HUES64 (cell line): ENCODE data around the gene TXNDC15.

Experiments used
- H3K27ac ChIP-seq: 2 replicates; pipeline ENCODE4 v1.7.0; 2013; ENCODE audit warnings: low read depth, low read length, inconsistent platforms
- H3K27me3 ChIP-seq: 2 replicates; pipeline ENCODE4 v1.6.1; 2013; ENCODE audit warnings: mild to moderate bottlenecking, low read length; ENCODE audit not compliant: insufficient read depth
- H3K36me3 ChIP-seq: 2 replicates; pipeline ENCODE4 v1.6.1; 2013; ENCODE audit warnings: mild to moderate bottlenecking, low read length; ENCODE audit not compliant: insufficient read depth
- H3K4me1 ChIP-seq: 2 replicates; pipeline ENCODE4 v1.6.1; 2013; ENCODE audit warnings: mild to moderate bottlenecking, low read length, moderate library complexity; ENCODE audit not compliant: insufficient read depth
- H3K4me3 ChIP-seq: 2 replicates; pipeline ENCODE4 v1.5.1; 2013; ENCODE audit warnings: mild to moderate bottlenecking, low read length, moderate library complexity
- H3K9ac ChIP-seq: 2 replicates; pipeline ENCODE4 v1.6.1; 2013; ENCODE audit warnings: mild to moderate bottlenecking, low read depth, low read length
- H3K9me3 ChIP-seq: 2 replicates; pipeline ENCODE4 v1.6.1; 2013; ENCODE audit warnings: low read depth, low read length; ENCODE audit not compliant: insufficient read depth
- WGBS: fragments of 150-250, 120-280 bp; methylation state at CpG from one replicate; pipeline ENCODE4 v1.1.7; 2013; ENCODE audit warnings: missing lambda C conversion rate; 5-methylcytosine and 5-hydroxymethylcytosine counted together

Gene TXNDC15

GRCh38 chr5:134932508-134932907 is 58.3 kb downstream of the TXNDC15 start:
- WGBS = 95% methylated on average over 3 of the region's 3 CpGs
- Histone ChIP-seq H3K9me3 (no peaks in the 10 kb centered on the region), H3K4me1 (no peaks in the 10 kb centered on the region), H3K27me3 (no peaks in the 10 kb centered on the region), H3K4me3 (no peak overlapping the region), H3K9ac (no peak overlapping the region), H3K27ac (no peak overlapping the region), H3K36me3 (peaks cover 23% of the 10 kb centered on the region)

GRCh38 chr5:134934202-134934601 is 60.0 kb downstream of the TXNDC15 start:
- 91% methylated on average over 3 of the region's 5 CpGs for WGBS
- Histone ChIP-seq H3K27ac (no peak overlapping the region), H3K4me1 (peaks cover 9% of the 10 kb centered on the region; the same call in 1 of the 2 replicates)

GRCh38 chr5:134935711-134936602 is 61.8 kb downstream of the TXNDC15 start:
- Histone ChIP-seq H3K4me1 (peaks cover 9% of the 10 kb centered on the region; the same call in 1 of the 2 replicates), H3K36me3 (peaks cover 14% of the 10 kb centered on the region), H3K4me3 (no peak overlapping the region), H3K9me3 (no peaks in the 10 kb centered on the region), H3K27ac (no peak overlapping the region), H3K9ac (no peak overlapping the region), H3K27me3 (no peaks in the 10 kb centered on the region)
- WGBS = 93% methylated on average over 12 of the region's 12 CpGs

More at GRCh38 chr5:134934202-134934601, 60.0 kb downstream of the TXNDC15 start:
- peaks cover 23% of the 10 kb centered on the region for H3K36me3 ChIP-seq
- no peak overlapping the region for H3K9ac ChIP-seq
- H3K27me3 ChIP-seq = no peaks in the 10 kb centered on the region
- no peak overlapping the region for H3K4me3 ChIP-seq
- no peaks in the 10 kb centered on the region for H3K9me3 ChIP-seq

- 91% methylated on average over 8 of the region's 8 CpGs for WGBS
- Histone ChIP-seq H3K4me1 (peaks cover 9% of the 10 kb centered on the region; the same call in 1 of the 2 replicates), H3K9ac (no peak overlapping the region), H3K36me3 (peaks cover 14% of the 10 kb centered on the region), H3K4me3 (no peak overlapping the region), H3K9me3 (no peaks in the 10 kb centered on the region), H3K27ac (no peak overlapping the region), H3K27me3 (no peaks in the 10 kb centered on the region)
Observed at GRCh38 chr5:134937526-134937925, 63.4 kb downstream of the TXNDC15 start.

- Histone ChIP-seq H3K27ac (no peak overlapping the region), H3K4me1 (peaks cover 9% of the 10 kb centered on the region; the same call in 1 of the 2 replicates), H3K27me3 (no peaks in the 10 kb centered on the region), H3K9me3 (no peaks in the 10 kb centered on the region), H3K36me3 (peaks cover 10% of the 10 kb centered on the region; the same call in 1 of the 2 replicates), H3K4me3 (no peak overlapping the region), H3K9ac (no peak overlapping the region)
- WGBS = 88% methylated on average over 6 of the region's 6 CpGs
Observed at GRCh38 chr5:134938030-134938429, 63.9 kb downstream of the TXNDC15 start.

GRCh38 chr5:134939500-134939899 is 65.3 kb downstream of the TXNDC15 start:
- 90% methylated on average over 1 of the region's 1 CpG for WGBS
- H3K4me1 ChIP-seq = peaks cover 9% of the 10 kb centered on the region; the same call in 1 of the 2 replicates
- H3K9ac ChIP-seq = no peak overlapping the region

GRCh38 chr5:134943547-134943946 is 69.4 kb downstream of the TXNDC15 start:
- no peak overlapping the region for H3K4me3 ChIP-seq
- H3K9me3 ChIP-seq = no peaks in the 10 kb centered on the region
- H3K27ac ChIP-seq = no peak overlapping the region
- peaks cover 3% of the 10 kb centered on the region; the same call in 1 of the 2 replicates for H3K4me1 ChIP-seq
- H3K27me3 ChIP-seq = no peaks in the 10 kb centered on the region
- no peaks in the 10 kb centered on the region for H3K36me3 ChIP-seq
- WGBS = 68% methylated on average over 1 of the region's 1 CpG
- no peak overlapping the region for H3K9ac ChIP-seq

More at GRCh38 chr5:134939500-134939899, 65.3 kb downstream of the TXNDC15 start:
- Histone ChIP-seq H3K27me3 (no peaks in the 10 kb centered on the region), H3K9me3 (no peaks in the 10 kb centered on the region), H3K4me3 (no peak overlapping the region), H3K36me3 (peaks cover 10% of the 10 kb centered on the region; the same call in 1 of the 2 replicates), H3K27ac (no peak overlapping the region)

GRCh38 chr5:134944630-134945029 is 70.5 kb downstream of the TXNDC15 start:
- no peaks in the 10 kb centered on the region for H3K27me3 ChIP-seq
- no peak overlapping the region for H3K27ac ChIP-seq
- no peak overlapping the region for H3K9ac ChIP-seq
- H3K4me1 ChIP-seq = no peaks in the 10 kb centered on the region
- H3K36me3 ChIP-seq = no peaks in the 10 kb centered on the region
- WGBS = 96% methylated on average over 1 of the region's 1 CpG
- H3K9me3 ChIP-seq = no peaks in the 10 kb centered on the region
- no peak overlapping the region for H3K4me3 ChIP-seq

- Histone ChIP-seq H3K9ac (no peak overlapping the region), H3K4me1 (no peaks in the 10 kb centered on the region), H3K4me3 (no peak overlapping the region), H3K36me3 (no peaks in the 10 kb centered on the region), H3K27ac (no peak overlapping the region), H3K27me3 (no peaks in the 10 kb centered on the region), H3K9me3 (no peaks in the 10 kb centered on the region)
- 78% methylated on average over 2 of the region's 2 CpGs for WGBS
Observed at GRCh38 chr5:134945041-134945440, 70.9 kb downstream of the TXNDC15 start.

GRCh38 chr5:134948911-134949310 is 74.7 kb downstream of the TXNDC15 start:
- 90% methylated on average over 5 of the region's 5 CpGs for WGBS

GRCh38 chr5:134949316-134949715 is 75.1 kb downstream of the TXNDC15 start:
- no peak overlapping the region for H3K9ac ChIP-seq
- no peaks in the 10 kb centered on the region for H3K4me1 ChIP-seq
- peaks cover 6% of the 10 kb centered on the region; the same call in 1 of the 2 replicates for H3K9me3 ChIP-seq
- H3K27me3 ChIP-seq = no peaks in the 10 kb centered on the region
- H3K36me3 ChIP-seq = no peaks in the 10 kb centered on the region; the same call in 1 of the 2 replicates
- H3K4me3 ChIP-seq = no peak overlapping the region
- WGBS = 93% methylated on average over 5 of the region's 5 CpGs
- H3K27ac ChIP-seq = no peak overlapping the region

More at GRCh38 chr5:134948911-134949310, 74.7 kb downstream of the TXNDC15 start:
- no peaks in the 10 kb centered on the region for H3K27me3 ChIP-seq
- H3K27ac ChIP-seq = no peak overlapping the region
- H3K4me1 ChIP-seq = no peaks in the 10 kb centered on the region
- H3K9me3 ChIP-seq = peaks cover 2% of the 10 kb centered on the region; the same call in 1 of the 2 replicates
- H3K4me3 ChIP-seq = no peak overlapping the region
- H3K9ac ChIP-seq = no peak overlapping the region
- no peaks in the 10 kb centered on the region for H3K36me3 ChIP-seq
